ENCODE data around the gene MAD1L1. TPM values are rescaled to one million over a fixed set of nuclear protein-coding genes. Genes with fewer than 3 reads are reported as not detected.

The MAD1L1 gene
- total RNA-seq, 1 donor from 2014 or later = 16.2 TPM

- intact Hi-C loops (cut with micrococcal nuclease) = no loop called here
- peaks cover 3% of the 10 kb centered on the region for H3K27me3 ChIP-seq (ENCODE audit: low read depth)
- H3K4me1 ChIP-seq = no peaks in the 10 kb centered on the region
- no peak overlapping the region for H3K27ac ChIP-seq (replicated peaks)
- no peaks in the 10 kb centered on the region for H3K36me3 ChIP-seq
- no peak for DNase-seq
- TF ChIP-seq CTCF (IDR thresholded peaks at IDR 0.05; ENCODE audit: borderline replicate concordance) = no peak
- peaks cover 23% of the 10 kb centered on the region for H3K9me3 ChIP-seq (replicated peaks)
- no peak overlapping the region for H3K4me3 ChIP-seq
These were observed 453.3 kb downstream of the MAD1L1 start for GRCh38 chr7:1779445-1779844.

GRCh38 chr7:1777122-1777521 lies 455.6 kb downstream of the MAD1L1 start:
- H3K4me1 ChIP-seq = no peaks in the 10 kb centered on the region
- no peaks in the 10 kb centered on the region for H3K36me3 ChIP-seq
- H3K27me3 ChIP-seq (ENCODE audit: low read depth) = peaks cover 3% of the 10 kb centered on the region
- H3K27ac ChIP-seq (replicated peaks) = no peak overlapping the region
- H3K9me3 ChIP-seq (replicated peaks) = peaks cover 23% of the 10 kb centered on the region
- DNase-seq = no peak
- no peak for TF ChIP-seq CTCF (IDR thresholded peaks at IDR 0.05; ENCODE audit: borderline replicate concordance)
- no peak overlapping the region for H3K4me3 ChIP-seq
- intact Hi-C loops (cut with micrococcal nuclease) = no loop called here

- Histone ChIP-seq H3K27me3 (ENCODE audit: low read depth) (peaks cover 3% of the 10 kb centered on the region), H3K9me3 (replicated peaks) (peaks cover 23% of the 10 kb centered on the region), H3K4me1 (no peaks in the 10 kb centered on the region), H3K27ac (replicated peaks) (no peak overlapping the region), H3K36me3 (no peaks in the 10 kb centered on the region), H3K4me3 (no peak overlapping the region)
- DNase-seq = no peak
- intact Hi-C loops (cut with micrococcal nuclease) = no loop called here
- no peak for TF ChIP-seq CTCF (IDR thresholded peaks at IDR 0.05; ENCODE audit: borderline replicate concordance)
These were observed 457.4 kb downstream of the MAD1L1 start for GRCh38 chr7:1775389-1775788.

GRCh38 chr7:1770331-1770730 lies 462.4 kb downstream of the MAD1L1 start:
- DNase-seq = no peak
- no peaks in the 10 kb centered on the region for H3K27me3 ChIP-seq (ENCODE audit: low read depth)
- no peak overlapping the region for H3K27ac ChIP-seq (replicated peaks)
- no peaks in the 10 kb centered on the region for H3K36me3 ChIP-seq
- no peak for TF ChIP-seq CTCF (IDR thresholded peaks at IDR 0.05; ENCODE audit: borderline replicate concordance)
- H3K4me1 ChIP-seq = no peaks in the 10 kb centered on the region
- no peak overlapping the region for H3K4me3 ChIP-seq
- peaks cover 6% of the 10 kb centered on the region for H3K9me3 ChIP-seq (replicated peaks)
- intact Hi-C loops (cut with micrococcal nuclease) = no loop called here

- H3K27me3 ChIP-seq (ENCODE audit: low read depth) = no peaks in the 10 kb centered on the region
- no peaks in the 10 kb centered on the region for H3K36me3 ChIP-seq
- no peak for TF ChIP-seq CTCF (IDR thresholded peaks at IDR 0.05; ENCODE audit: borderline replicate concordance)
- intact Hi-C loops (cut with micrococcal nuclease) = no loop called here
- H3K4me3 ChIP-seq = no peak overlapping the region
- H3K9me3 ChIP-seq (replicated peaks) = peaks cover 2% of the 10 kb centered on the region
- H3K27ac ChIP-seq (replicated peaks) = no peak overlapping the region
- H3K4me1 ChIP-seq = no peaks in the 10 kb centered on the region
- no peak for DNase-seq
These were observed 463.2 kb downstream of the MAD1L1 start for GRCh38 chr7:1769286-1770200.

All from left ventricle myocardium inferior (tissue), 1 donor.